Hippocampal formation (tissue), 2 donors: Measurements from ENCODE around the gene ELF3.
"Not testable (repeated sequence)": the region's sequence is repeated elsewhere in the genome, so short reads cannot be mapped to it uniquely, and the experiment has no call there.

Experiments used
- DNase-seq, 2 donors: peaks; one replicate each; lab custom pipeline; 2025; lab: John Stamatoyannopoulos, UW

Gene ELF3

DNA sequence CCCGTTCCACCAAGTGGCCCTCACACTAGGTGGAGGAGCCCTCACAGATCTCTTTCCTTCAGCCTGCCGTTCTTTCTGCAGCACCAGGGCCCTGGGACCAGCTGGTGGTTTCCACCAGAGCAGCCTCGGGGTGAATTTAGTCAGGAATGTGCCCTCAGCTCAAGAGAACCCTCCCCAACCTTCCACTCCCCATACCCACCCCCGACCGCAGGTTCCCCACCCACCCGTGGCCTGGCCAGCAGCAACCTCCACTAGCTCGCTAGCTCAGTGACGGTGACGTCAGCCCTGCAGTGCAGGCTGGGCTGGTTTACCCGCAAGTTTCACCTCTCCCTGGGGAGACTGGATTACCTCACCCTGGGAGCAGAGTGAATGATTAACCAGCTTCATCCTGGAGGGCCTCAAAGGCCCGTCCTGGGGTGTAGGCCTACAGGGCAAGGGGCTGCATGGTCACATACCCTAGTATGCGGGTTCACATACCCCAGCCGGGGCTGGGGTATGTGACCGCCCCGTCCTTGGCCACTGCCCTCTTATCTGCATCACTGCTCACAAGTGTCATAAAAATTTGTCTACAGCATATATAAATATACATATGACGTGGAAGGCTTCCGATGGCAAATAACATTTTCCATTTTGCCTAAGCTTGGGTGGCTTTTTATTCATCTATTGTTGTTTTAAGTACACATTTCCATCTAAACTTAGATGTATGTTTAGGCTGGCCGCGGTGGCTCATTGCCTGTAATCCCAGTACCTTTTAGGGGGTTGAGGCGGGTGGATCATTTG is 24.5 kb downstream of the ELF3 start:
- no peak for DNase-seq

DNA sequence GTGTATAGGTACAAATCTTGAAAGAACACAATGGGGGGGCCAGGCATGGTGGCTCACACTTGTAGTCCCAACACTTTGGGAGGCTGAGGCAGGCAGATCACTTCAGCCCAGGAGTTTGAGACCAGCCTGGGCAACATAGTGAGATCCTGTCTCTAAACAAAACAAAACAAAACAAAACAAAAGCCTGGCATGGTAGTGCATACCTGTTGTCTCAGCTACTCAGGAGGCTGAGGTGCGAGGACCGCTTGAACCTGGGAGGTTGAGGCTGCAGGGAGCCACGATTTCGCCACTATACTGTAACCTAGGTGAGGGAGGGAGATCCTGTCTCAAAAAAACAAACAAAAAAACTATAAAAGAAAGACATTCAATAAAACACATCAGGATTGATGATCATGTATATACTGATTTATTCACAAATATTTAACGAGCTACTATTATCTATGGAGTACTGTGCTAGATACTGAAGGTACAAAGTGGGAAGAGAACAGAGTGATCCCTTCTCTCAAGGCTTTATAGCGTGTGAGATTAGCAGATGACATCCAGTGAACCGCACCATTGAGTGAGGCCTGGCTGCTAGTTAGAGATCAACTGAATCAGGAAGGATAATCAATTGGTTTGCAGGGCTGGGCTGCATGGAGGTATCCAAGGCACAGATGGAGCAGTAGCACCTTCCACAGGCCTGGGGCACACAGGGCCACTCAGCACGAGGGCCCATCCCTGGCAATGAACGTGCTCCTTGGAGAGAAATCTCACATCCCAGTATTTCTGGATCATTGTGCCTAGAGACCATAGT is 26.4 kb downstream of the ELF3 start:
- DNase-seq, result no peak

DNA sequence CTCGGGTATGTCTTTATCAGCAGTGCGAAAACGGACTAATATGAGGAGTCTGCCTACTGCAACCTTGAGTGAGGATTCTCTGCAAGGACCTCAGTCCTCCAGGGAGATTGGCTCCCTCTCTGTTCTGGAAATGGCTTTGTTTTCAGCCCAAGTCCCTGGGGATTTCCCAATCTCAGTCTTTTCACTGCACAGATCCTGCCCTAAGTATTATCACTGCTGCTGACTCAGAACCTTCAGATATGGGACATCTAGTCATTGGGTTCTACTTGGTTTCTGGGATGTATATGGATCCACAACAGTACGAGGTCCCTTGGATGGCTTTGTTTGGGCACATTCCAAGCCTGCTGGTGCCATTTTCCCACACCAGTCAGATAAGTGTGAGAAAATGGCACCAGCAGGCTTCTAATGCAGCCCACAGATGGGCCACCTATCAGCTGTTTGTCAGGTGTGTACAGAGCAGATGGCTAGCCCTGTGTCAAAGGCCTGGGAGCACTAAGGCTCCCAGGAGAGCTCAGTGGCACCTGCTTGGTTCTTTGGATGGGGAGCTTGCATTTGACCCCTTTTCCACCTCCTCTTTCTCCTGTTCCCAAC is 27.4 kb downstream of the ELF3 start:
- DNase-seq, result no peak

DNA sequence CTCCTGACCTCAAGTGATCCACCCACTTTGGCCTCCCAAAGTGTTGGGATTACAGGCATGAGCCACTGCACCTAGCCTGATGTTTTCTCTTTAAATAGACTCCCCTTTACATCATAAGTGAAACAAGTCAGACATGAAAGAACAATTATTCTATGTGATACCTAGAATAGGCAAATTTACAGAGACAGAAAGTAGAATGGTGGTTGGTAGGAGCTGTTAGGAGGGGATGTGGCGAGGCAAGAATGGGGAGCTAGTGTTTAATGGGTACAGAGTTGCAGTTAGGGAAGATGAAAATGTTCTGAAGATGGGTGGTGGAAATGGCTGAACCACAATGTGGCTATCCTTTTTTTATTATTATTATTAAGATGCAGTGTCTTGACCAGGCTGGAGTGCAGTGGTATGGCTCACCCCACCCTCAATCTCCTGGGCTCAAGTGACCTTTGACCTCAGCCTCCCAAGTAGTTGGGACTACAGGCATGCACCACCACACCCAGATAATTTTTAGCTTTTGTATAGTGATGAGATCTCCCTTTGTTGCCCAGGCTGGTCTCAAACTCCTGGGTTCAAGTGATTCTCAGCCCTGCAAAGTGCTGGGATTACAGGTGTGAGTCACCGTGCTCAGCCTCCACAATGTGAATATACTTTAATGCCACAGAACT is 28.4 kb downstream of the ELF3 start:
- no peak for DNase-seq

DNA sequence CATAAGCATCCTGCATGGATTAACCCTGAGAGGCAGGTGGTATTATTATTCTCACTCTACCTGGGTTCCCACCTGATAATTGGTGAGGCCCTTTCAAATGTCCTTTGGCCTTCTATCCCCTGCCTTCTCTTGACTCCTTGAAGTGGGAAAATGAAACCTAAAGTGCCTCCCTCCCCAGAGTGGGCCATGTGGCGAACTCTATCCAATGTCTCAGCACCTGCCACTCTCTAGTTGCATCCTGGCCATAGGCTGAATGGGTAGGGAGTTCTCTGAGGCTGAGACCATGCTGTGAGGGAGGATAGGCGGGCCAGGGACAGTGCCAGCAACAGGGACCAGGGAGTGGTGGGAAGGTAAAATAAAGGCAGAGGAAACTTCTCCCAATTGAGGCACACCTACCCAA is 35.3 kb downstream of the ELF3 start:
- no peak for DNase-seq

DNA sequence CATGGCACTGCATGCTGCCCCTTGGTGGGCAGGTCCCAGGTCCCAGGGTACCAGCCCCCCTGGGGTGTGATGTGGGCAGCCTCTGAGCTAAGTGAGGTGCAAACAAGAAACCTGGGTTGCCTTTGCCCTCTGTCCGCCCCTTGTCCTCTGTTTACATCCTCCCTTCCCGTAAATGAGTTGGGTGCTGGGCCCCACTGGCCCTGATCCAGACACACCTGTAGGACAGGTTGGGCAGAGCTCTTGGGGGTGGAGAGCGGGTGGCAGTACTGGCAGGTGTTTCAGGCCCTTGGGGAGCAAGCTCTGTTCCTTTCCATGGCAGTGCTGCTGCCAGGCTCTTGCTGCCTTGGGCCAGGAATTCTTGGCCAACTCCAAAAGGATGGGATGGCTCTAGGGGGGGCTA is 35.8 kb downstream of the ELF3 start:
- DNase-seq, result no peak

DNA sequence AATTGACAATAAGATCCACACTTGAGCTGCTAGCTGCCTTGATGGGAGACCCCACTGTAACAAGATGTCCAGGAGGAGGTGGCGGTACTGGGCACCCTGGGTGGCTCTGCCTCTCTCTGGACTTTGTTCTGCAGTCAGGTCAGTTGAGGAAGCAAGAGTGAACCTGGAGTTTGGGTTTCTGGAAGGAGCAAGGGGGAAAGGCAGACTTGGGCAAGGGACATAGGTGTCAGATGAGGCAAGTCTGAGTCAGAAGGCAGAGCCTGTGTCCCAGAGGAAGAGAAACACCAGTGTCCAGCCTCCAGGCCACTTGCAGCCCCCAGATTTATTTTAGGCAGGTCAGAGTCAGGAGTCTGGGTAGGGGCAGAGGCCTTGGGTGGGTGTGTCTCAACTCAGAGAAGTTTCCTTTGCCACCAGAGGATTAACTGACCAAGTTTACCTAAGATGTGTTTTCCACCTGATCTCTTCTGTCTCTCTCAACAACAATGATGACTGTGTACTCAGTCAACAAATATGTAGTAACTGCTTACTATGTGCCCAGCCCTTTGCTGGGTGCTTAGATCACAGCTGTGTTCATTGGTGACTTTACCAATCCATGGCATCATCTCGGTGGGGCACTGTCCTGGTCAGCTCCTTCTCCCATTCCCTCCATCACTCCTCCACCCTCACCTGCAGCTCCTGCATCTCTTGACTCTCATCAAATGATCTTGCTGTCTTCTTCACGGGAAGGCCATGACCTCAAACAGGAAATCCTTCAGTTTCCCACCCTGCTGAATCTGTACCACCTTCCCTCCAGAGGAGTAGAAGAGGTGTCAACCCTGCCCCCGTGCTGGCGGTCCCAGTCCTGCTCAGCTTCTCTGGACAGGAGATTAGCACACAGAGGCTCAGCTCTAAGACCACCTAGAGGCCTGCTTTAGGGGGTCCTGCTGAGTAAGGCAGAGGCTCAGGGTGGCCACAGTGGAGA is 36.6 kb downstream of the ELF3 start:
- DNase-seq, result no peak

DNA sequence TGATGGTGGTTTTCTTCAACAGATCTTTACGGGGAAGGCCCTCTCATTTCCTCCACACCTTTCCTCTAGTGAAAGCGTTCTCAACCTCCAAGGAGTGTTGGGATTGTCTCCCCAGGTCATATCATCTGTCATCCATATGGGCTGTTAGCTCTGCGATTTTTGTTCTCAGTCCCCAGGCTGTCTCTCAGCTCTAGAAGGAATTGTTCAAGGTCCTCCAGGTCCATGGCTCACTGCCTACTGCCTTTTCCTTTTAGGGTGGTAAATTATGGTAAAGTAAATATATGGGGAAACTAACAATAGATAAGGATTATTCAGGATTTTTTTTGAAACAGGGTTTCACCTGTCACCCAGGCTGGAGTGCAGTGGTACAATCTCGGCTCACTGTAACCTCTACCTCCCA is 37.6 kb downstream of the ELF3 start:
- no peak for DNase-seq

DNA sequence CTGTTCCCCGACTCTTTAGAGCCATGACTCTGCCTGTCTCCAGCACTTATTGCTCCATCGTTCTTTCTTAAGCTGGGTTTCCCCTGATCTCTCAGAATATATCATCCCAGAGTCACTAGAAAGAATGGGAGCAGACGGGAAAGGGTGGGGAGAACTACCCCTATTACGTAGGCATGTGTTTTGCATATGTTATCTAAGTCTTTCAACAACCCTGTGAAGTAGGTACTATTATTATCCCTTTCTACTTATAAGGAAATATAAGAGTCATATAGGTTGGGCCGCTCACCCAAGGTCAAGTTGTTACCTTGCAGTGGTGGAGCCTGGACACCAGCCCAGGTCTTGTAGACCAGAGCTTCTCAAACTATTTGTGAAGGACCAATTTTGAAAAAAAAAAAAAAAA is 38.7 kb downstream of the ELF3 start:
- DNase-seq, result no peak

DNA sequence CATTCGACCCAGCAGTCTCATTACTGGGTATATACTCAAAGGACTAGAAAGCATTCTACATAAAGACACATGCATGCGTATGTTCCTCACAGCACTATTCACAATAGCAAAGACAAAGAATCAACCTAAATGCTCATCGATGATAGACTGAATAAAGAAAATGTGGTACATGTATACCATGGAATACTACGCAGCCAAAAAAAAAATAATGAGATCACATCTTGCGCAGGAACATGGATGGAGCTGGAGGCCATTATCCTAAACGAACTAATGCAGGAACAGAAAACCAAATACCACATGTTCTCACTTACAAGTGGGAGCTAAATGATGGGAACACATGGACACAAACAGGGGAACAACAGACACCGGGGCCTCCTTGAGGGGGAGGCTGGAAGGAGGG is 43.7 kb downstream of the ELF3 start:
- DNase-seq, result no peak

DNA sequence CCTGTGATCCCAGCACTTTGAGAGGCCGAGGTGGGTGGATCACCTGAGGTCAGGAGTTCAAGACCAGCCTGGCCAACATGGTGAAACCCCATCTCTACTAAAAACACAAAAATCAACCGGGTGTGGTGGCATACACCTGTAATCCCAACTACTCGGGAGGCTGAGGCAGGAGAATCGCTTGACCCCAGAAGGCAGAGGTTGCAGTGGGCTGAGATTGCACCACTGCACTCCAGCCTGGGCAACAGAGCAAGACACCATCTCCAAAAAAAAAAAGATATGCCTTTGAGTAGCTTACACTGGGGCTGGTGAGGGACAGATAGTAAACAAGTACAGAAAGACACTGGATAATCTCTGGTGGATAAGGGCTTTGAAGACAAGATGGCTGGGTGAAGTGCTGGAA is 44.3 kb downstream of the ELF3 start:
- not testable (repeated sequence) for DNase-seq

DNA sequence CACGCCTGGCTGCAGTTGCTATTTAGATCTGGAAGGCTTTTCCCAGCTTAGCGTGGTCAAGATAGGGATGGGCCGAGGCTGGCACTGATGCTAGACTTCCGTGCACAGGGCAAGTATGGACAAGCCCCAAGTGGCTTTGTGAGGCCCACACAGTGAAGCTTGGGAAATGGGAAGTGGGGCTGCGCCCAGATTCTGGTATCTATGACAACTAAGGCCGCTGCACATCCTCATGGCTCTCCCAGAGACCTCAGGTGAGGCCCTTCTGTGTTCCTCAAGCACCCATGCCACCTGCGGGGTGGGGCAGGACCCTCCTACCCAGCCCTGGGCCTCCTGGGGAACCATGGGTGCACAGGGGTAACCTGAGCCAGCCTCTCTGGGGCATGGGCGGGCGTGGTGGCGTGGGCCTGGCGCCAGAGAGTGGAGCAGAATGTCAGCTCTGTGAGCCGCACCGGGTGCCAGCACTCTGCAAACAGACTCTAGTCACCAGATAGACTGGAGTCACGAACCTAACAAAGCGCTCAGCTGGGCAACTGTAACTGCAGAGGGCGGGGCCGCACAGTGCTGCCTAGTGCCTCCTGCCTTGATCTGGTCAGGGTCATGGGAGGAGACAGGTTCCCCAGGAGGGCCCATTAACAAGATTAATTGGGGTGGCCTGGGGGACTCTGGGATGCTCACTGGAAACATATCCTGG is 46.4 kb downstream of the ELF3 start:
- DNase-seq, result no peak

DNA sequence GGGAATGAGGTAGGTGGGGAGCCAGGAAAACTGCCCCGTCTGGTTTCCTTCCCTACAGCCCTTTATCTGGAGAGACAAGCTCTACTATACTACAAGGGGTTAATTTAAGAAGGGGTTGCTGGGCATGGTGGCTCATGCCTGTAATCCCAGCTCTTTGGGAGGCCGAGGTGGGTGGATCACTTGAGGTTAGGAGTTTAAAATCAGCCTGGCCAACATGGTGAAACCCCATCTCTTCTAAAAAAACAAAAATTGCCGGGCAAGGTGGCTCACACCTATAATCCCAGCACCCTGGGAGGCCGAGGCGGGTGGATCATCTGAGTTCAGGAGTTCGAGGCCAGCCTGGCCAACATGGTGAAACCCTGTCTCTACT is 46.9 kb downstream of the ELF3 start:
- not testable (repeated sequence) for DNase-seq

DNA sequence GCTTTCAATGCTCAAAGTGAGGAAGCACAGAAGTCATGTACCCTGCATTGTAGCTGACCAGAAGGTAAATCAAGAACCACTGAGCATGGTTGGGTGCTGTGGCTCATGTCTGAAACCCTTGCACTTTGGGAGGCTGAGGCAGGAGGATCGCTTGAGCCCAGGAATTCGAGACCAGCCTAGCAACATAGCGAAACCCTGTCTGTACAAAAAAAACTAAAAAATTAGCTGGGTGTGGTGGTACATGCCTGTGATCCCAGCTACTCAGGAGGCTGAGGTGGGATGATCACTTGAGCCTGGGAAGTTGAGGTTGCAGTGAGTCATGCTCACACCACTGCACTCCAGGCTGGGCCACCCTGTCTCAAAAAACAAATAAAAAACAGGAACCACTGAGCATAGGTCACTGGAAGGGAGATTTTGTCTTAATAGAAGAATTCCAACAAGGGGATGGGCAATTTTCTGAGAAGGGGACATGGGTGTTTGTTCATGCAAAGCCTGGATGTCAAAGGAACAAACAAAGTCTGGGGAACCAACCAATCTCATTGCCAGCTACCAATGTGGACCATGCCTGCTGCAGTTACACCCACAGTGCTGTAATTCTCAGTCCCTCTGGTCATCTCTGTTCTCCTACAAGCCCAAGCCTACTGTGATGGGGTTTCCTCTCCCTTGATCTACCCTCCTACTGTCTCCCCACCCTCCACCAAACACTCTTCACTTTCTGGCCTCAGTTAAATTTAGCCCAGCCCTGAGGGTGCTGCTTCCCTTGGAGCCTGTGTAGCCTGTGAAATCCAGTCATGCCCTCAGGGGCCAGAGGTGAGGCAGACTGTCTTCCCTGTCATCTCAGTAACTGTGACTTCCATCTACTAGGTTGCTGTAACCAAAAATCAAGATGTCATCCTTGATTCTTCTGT is 47.9 kb downstream of the ELF3 start:
- DNase-seq, result no peak

DNA sequence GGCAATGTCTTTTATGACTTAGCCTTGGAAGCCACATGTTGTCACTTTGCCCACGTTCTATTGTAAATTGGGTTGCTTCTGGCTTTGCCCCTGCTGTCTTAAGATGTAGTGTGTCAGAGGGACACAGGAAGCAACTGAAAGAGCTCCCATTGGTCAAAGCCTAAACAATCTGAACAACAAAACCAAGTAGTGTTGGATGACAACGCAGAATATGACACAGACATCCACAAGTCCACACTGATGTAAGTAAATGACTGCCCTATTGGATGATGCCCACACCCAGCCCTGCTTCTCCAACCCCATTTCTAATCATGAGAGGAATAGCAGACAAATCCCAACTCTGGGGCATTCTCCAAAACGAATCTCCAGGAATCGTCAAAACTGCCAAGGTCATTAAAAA is 50.7 kb downstream of the ELF3 start:
- DNase-seq, result no peak

DNA sequence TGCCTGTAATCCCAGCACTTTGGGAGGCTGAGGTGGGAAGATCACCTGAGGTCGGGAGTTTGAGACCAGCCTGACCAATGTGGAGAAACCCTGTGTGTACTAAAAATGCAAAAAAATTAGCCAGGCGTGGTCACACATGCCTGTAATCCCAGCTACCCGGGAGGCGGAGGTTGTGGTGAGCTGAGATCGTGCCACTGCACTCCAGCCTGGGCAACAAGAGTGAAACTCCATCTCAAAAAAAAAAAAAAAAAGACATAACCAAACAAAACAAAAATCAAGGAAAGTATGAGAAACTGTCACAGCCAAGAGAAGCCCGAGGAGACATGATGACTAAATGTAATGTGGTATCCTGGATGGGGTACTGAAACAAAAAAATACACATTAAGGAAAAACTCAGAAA is 51.4 kb downstream of the ELF3 start:
- DNase-seq, result not testable (repeated sequence)

DNA sequence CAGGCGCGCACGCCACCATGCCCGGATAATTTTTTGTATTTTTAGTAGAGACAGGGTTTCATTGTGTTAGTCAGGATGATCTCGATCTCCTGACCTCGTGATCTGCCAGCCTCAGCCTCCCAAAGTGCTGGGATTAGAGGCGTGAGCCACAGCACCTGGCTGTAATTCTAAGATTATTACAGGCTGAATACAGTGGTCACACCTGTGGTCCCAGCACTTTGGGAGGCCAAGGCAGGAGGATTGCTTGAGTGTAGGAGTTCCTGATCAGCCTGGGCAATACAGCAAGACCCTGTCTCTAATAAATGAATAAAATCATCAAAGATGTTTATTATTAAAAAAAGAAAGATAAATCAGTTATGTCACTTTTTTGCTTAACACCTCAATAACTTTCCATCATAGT is 52.2 kb downstream of the ELF3 start:
- not testable (repeated sequence) for DNase-seq

DNA sequence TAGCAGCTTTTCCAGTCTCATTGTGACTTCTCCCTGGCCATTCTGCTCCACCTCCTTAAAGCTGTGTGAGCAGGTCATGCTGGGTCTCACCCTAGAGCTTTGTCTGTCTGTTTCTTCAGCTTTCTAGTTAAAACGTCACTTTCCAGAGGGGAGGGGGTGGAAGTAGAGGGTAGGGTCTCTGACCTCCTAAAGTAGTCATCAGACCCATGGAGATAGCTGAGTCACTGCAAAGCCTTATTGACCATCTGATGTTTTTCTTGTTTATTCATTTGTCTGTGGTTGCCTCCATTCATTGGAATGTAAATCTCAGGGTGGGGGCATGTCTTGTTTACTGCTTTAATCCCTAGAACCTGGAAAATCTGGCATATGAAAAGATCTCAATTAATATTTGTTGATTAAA is 52.7 kb downstream of the ELF3 start:
- no peak for DNase-seq

DNA sequence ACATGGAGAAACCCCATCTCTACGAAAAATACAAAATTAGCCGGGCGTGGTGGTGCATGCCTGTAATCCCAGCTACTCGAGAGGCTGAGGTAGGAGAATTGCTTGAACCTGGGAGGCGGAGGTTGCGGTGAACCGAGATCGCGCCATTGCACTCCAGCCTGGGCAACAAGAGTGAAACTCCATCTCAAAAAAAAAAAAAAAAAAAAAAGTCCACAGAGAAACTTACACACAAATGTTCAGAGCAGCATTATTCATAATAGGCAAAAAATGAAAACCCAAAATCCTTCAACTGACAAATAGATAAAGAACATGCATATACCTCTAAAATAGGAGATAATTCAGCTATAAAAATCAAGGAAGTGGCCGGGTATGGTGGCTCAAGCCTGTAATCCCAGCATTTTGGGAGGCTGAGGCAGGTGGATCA is 54.5 kb downstream of the ELF3 start:
- not testable (repeated sequence) for DNase-seq
